GM12878 (cell line): ENCODE measurements around the gene SGPP2. TPM values are rescaled to one million over a fixed set of nuclear protein-coding genes. Genes with fewer than 3 reads are reported as not detected.

Source experiments
- ATAC-seq: fragments of 200-7000 bp; cut with Tn5 transposase; 3 replicates; pipeline ENCODE4 v1.9.1; 2020; ENCODE audit warnings: mild to moderate bottlenecking, moderate library complexity
- BruUV-seq: library from RNA; stranded (reverse); fragments of 400-500 nt; replicated peaks from 2 replicates; lab custom pipeline; 2021; lab: Mats Ljungman, UMichigan
- CTCF ChIA-PET: fragments of 300-600 bp; sonication (Branson Sonifier 250); formaldehyde crosslinking; extraction: SDS; loops from one replicate; lab custom pipeline; 2021; ENCODE audit warnings: inconsistent platforms; lab: Yijun Ruan, JAX
- POLR2A ChIA-PET: fragments of 350-600 bp; formaldehyde crosslinking; extraction: SDS; loops from one replicate; lab custom pipeline; 2021; ENCODE audit warnings: inconsistent platforms; lab: Charles Lee
- RAD21 ChIA-PET: fragments of 300-600 bp; sonication (Branson Sonifier 250); formaldehyde crosslinking; loops from one replicate; lab custom pipeline; 2023; ENCODE audit warnings: antibody characterized with exemption; ENCODE audit not compliant: unreplicated experiment; lab: Charles Lee
- SMC1A ChIA-PET: fragments of 300-600 bp; sonication (Branson Sonifier 250); formaldehyde crosslinking; loops from one replicate; lab custom pipeline; 2023; ENCODE audit not compliant: unreplicated experiment, uncharacterized antibody; lab: Charles Lee
- DNase-seq: peaks from one replicate; pipeline ENCODE4 v3.0.0-alpha.2; 2011; ENCODE audit warnings: low read depth, low spot score
- FAIRE-seq: peaks from 3 replicates; lab custom pipeline; 2011; peaks lifted over from hg19 to GRCh38; lab: Jason Lieb, UNC
- H2AFZ ChIP-seq: 2 replicates; pipeline ENCODE4 v1.6.0; 2011; ENCODE audit warnings: low read depth, low read length, control low read depth; ENCODE audit not compliant: control insufficient read depth
- H3K27ac ChIP-seq: 2 replicates; pipeline ENCODE4 v1.5.1; 2011; ENCODE audit warnings: control low read depth; ENCODE audit not compliant: control insufficient read depth, insufficient read depth
- H3K27me3 ChIP-seq, 2 experiments: replicated peaks in 1 of 2; 2 replicates each; pipeline versions ENCODE4 v1.6.0 to v1.6.1; 2011; ENCODE audit warnings: low read length in 1 of 2; ENCODE audit not compliant: control insufficient read depth in 2 of 2, insufficient read depth in 2 of 2
- H3K36me3 ChIP-seq, 2 experiments: 2 replicates each; pipeline ENCODE4 v1.5.1; 2011; ENCODE audit warnings: low read length in 1 of 2; ENCODE audit not compliant: control insufficient read depth in 2 of 2, insufficient read depth in 2 of 2
- H3K4me1 ChIP-seq: 2 replicates; pipeline ENCODE4 v1.6.1; 2011; ENCODE audit warnings: mild to moderate bottlenecking, low read length, moderate library complexity, mixed read lengths; ENCODE audit not compliant: control insufficient read depth, insufficient read depth
- H3K4me2 ChIP-seq: 2 replicates; pipeline ENCODE4 v1.6.0; 2011; ENCODE audit warnings: control low read depth; ENCODE audit not compliant: control insufficient read depth, insufficient read depth
- H3K4me3 ChIP-seq: fragments of 200-600 bp; sonication (generic); 2 replicates; pipeline ENCODE4 v1.5.1; 2016
- H3K79me2 ChIP-seq: 2 replicates; pipeline ENCODE4 v1.6.0; 2011; ENCODE audit warnings: low read length; ENCODE audit not compliant: control insufficient read depth, insufficient read depth
- H3K9ac ChIP-seq: 2 replicates; pipeline ENCODE4 v1.8.0; 2011; ENCODE audit warnings: low read length, control low read depth, mixed read lengths; ENCODE audit not compliant: control insufficient read depth, insufficient read depth
- H3K9me3 ChIP-seq: replicated peaks from 3 replicates; pipeline ENCODE4 v1.5.1; 2011; ENCODE audit warnings: mild to moderate bottlenecking, low read length; ENCODE audit not compliant: control insufficient read depth, insufficient read depth
- H4K20me1 ChIP-seq: 2 replicates; pipeline ENCODE4 v1.6.0; 2011; ENCODE audit not compliant: control insufficient read depth, insufficient read depth
- BRCA1 ChIP-seq: IDR thresholded peaks from 2 replicates; pipeline ENCODE4 v1.6.1; 2011; ENCODE audit warnings: low read depth, low read length, improper control_type of control experiment
- KDM1A ChIP-seq: fragments of 200-600 bp; sonication (generic); IDR thresholded peaks from 2 replicates; pipeline ENCODE4 v1.6.1; 2016; ENCODE audit warnings: borderline replicate concordance
- SIX5 ChIP-seq: IDR thresholded peaks from 2 replicates; pipeline ENCODE4 v1.6.1; 2011; ENCODE audit warnings: mild to moderate bottlenecking, low read depth, low read length, moderate library complexity; ENCODE audit not compliant: severe bottlenecking
- WGBS: methylation state at CpG from one replicate; pipeline ENCODE4 v1.1.6; 2016; ENCODE audit warnings: low lambda C conversion rate; ENCODE audit not compliant: insufficient replicate concordance, insufficient coverage; ENCODE audit errors: missing lambda C conversion rate; 5-methylcytosine and 5-hydroxymethylcytosine counted together
- in situ Hi-C: fragments of 300-500 bp; cut with MboI; formaldehyde crosslinking; loops from 9 replicates; pipeline ENCODE4 v1.14.3; 2018; ENCODE audit warnings: mixed read lengths
- intact Hi-C: fragments of 100-400 bp; cut with micrococcal nuclease; formaldehyde crosslinking; loops from one replicate; pipeline ENCODE4 v1.14.2; 2022; ENCODE audit not compliant: unreplicated experiment
- polyA plus RNA-seq, 11 experiments: library from polyadenylated mRNA; depleted of rRNA in 4 of 11; unstranded in 6 of 11; stranded (reverse) in 5 of 11; fragments of >200 nt; fragmentation: Nextera tagmentation in 4 of 11; fragmentation: Illumina TruSeq in 1 of 11; extraction: Ambion mirVana in 4 of 11; extraction: Trizol in 1 of 11; gene quantifications; 1 replicate in 1 of 11; 2 replicates in 10 of 11; pipeline versions ENCODE4 v1.2.1 to v1.2.3, GENCODE V29; 2011 to 2016; ENCODE audit warnings: inconsistent platforms in 2 of 11, missing spikeins in 2 of 11, low read depth in 1 of 11
- total RNA-seq, 4 experiments: library from RNA; depleted of rRNA in 3 of 4; stranded (reverse); fragments of >200 nt in 3 of 4; fragmentation: Illumina TruSeq in 1 of 4; extraction: Trizol in 1 of 4; gene quantifications; 2 replicates each; pipeline versions ENCODE4 v1.2.1 to v1.2.3, GENCODE V29; 2013 to 2021

SGPP2 gene
- total and polyA plus RNA-seq, 10 of the 15 experiments (the other 5 are each of a cell fraction or from before 2014, with no cell fraction given), result 3.5 to 84.9 (median 13.1) TPM

DNA sequence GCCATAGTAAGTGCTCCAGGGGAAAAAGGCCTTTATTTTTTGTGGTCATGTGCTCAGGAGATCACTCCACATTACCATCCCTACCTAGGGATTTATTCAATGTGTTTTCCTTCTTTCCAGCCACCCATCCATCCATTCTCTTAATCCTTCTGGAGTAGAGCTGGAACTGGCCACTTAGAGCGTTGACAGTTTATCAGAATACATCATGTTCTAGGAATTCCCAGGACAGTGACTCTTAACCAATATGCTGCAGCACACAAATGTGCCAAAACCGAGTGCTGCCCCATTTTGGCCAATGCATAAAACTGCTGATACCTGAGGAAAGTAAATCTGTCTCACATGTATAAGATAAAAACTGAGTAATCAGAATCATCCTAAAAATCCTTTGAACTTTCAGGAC is 167.8 kb downstream of the SGPP2 start (continued):
- no peak for TF ChIP-seq BRCA1

- WGBS, result 95% methylated on average over 1 of the region's 1 CpG
These were observed 170.3 kb downstream of the SGPP2 start for GRCh38 chr2:222594679-222595078.

DNA sequence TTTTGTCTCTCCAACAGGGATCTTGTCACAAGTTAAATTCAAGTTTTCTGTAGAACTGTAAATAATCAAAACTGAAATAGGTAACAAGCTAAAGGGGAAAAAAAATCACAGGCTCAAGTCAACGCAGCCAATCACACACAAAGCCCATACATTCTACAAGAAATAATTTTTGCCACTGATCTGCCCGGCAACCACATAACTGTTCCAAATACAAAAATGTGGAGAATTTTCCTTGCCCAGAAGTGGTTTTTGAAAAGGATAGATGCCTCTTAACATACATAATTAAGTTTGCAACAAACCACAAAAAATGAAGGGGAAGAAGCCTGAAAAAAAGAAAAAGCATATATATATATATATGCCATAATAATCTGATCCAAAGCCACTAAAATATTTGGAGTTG is 171.2 kb downstream of the SGPP2 start:
- ATAC-seq, result no peak
- ChIA-PET RAD21 (interaction anchor here (1.1 to 1.8 kb wide), 3 partner anchors 9 to 278 kb away, joined by 3 to 7 read pairs (median 3); no protein-coding TSS in a partner anchor), CTCF (interaction anchor here (0.6 to 5.0 kb wide), 4 partner anchors 10 to 555 kb away, joined by 3 to 23 read pairs (median 3); no protein-coding TSS in a partner anchor), SMC1A (interaction anchor here (1.1 to 1.8 kb wide), 2 partner anchors 9 to 10 kb away, joined by 3 to 7 read pairs; no protein-coding TSS in a partner anchor), POLR2A (no interaction called here)
- BruUV-seq, result no TSS peak
- no peak overlapping the region for H3K4me2 ChIP-seq
- no peaks in the 10 kb centered on the region for H4K20me1 ChIP-seq
- DNase-seq, result no peak
- H3K9ac ChIP-seq, result no peak overlapping the region
- no peak overlapping the region for H2AFZ ChIP-seq
- H3K4me1 ChIP-seq, result no peaks in the 10 kb centered on the region
- intact Hi-C loops (no loop called here), in situ Hi-C loops (no loop called here)
- H3K36me3 ChIP-seq, result peaks cover 3 to 25% of the 10 kb centered on the region in 2 experiments
- no peaks in the 10 kb centered on the region for H3K27me3 ChIP-seq
- H3K9me3 ChIP-seq, result no peaks in the 10 kb centered on the region; the same call in 2 of the 3 replicates
- no peak overlapping the region for H3K27ac ChIP-seq
- no peak overlapping the region for H3K4me3 ChIP-seq
- TF ChIP-seq KDM1A, result no peak
- no peaks in the 10 kb centered on the region for H3K79me2 ChIP-seq
- FAIRE-seq, result no peak
- 100% methylated on average over 2 of the region's 2 CpGs for WGBS

More at GRCh38 chr2:222594679-222595078, 170.3 kb downstream of the SGPP2 start:
- FAIRE-seq (no peak), ATAC-seq (no peak), DNase-seq (no peak)
- Histone ChIP-seq H3K27ac (no peak overlapping the region), H3K36me3 (peaks cover 3 to 21% of the 10 kb centered on the region in 2 experiments), H3K79me2 (no peaks in the 10 kb centered on the region), H3K4me3 (no peak overlapping the region), H3K9ac (no peak overlapping the region), H3K27me3 (no peaks in the 10 kb centered on the region), H4K20me1 (no peaks in the 10 kb centered on the region), H3K4me1 (no peaks in the 10 kb centered on the region), H3K4me2 (no peak overlapping the region), H2AFZ (no peak overlapping the region), H3K9me3 (no peaks in the 10 kb centered on the region; the same call in 2 of the 3 replicates)
- RAD21 ChIA-PET, result interaction anchor here (0.5 to 1.8 kb wide), 4 partner anchors 10 to 355 kb away, joined by 3 to 7 read pairs (median 3); no protein-coding TSS in a partner anchor
- intact Hi-C loops (no loop called here), in situ Hi-C loops (no loop called here)
- no TSS peak for BruUV-seq
- SMC1A ChIA-PET, result interaction anchor here (0.6 to 2.1 kb wide), 10 partner anchors 9 to 556 kb away, joined by 3 to 9 read pairs (median 3); no protein-coding TSS in a partner anchor
- CTCF ChIA-PET, result interaction anchor here (0.8 to 5.0 kb wide), 9 partner anchors 11 to 570 kb away, joined by 3 to 23 read pairs (median 4); no protein-coding TSS in a partner anchor
- POLR2A ChIA-PET, result interaction anchor here (0.6 kb wide), 1 partner anchor 39 kb away, joined by 4 read pairs; no protein-coding TSS in a partner anchor
- no peak for TF ChIP-seq SIX5
